Ovary (tissue), 9 donors: Measurements from ENCODE around the gene GABRD. TPM values are rescaled to one million over a fixed set of nuclear protein-coding genes. Genes with fewer than 3 reads are reported as not detected.

Experiments
- DNase-seq, 5 donors: peaks; one replicate each; pipeline ENCODE4 v3.0.0-alpha.2; 2019 to 2020
- H3K27ac ChIP-seq, 2 donors: fragments of 200-600 bp; one replicate each; pipeline versions ENCODE4 v1.5.1 to v1.8.0; 2019 to 2022
- H3K27me3 ChIP-seq: fragments of 200-600 bp; one replicate; pipeline ENCODE4 v1.8.0; 2022
- H3K36me3 ChIP-seq: fragments of 200-600 bp; sonication (generic); one replicate; pipeline ENCODE4 v1.5.1; 2019
- H3K4me1 ChIP-seq: one replicate; pipeline ENCODE4 v1.8.1; 2013; ENCODE audit warnings: mild to moderate bottlenecking, moderate library complexity; ENCODE audit not compliant: insufficient read depth
- H3K4me3 ChIP-seq: fragments of 200-600 bp; sonication (generic); one replicate; pipeline ENCODE4 v1.5.1; 2017
- H3K9me3 ChIP-seq, 2 donors: fragments of 200-600 bp in 1 of 2; sonication (generic) in 1 of 2; one replicate each; pipeline versions ENCODE4 v1.5.1 to v1.8.1; 2013 to 2019; ENCODE audit warnings: mild to moderate bottlenecking in 1 of 2, moderate library complexity in 1 of 2
- CTCF ChIP-seq, 3 donors: fragments of 450-650 bp in 2 of 3; fragments of 200-600 bp in 1 of 3; IDR thresholded peaks; one replicate each; pipeline versions ENCODE4 v1.5.1 to v1.8.0; 2016 to 2022; ENCODE audit warnings: antibody characterized with exemption in 3 of 3, mild to moderate bottlenecking in 1 of 3
- EP300 ChIP-seq: sonication (generic); formaldehyde crosslinking; IDR thresholded peaks from one replicate; pipeline ENCODE4 v1.6.1; 2017; ENCODE audit warnings: antibody characterized with exemption
- POLR2A ChIP-seq: fragments of 450-650 bp; IDR thresholded peaks from one replicate; pipeline ENCODE4 v1.6.1; 2017; ENCODE audit warnings: antibody characterized with exemption, mild to moderate bottlenecking, moderate library complexity
- WGBS, 3 donors: extraction: QIAGEN DNeasy Blood & Tissue Kit in 1 of 3; methylation state at CpG; one replicate each; pipeline versions ENCODE4 v1.1.5 to v1.1.7; 2013 to 2017; 5-methylcytosine and 5-hydroxymethylcytosine counted together
- intact Hi-C, 4 donors: fragments of 100-400 bp; cut with DNase I; formaldehyde crosslinking; loops; one replicate each; pipeline versions ENCODE4 v1.11.0 to v1.15.1; 2022 to 2023
- polyA plus RNA-seq, 2 donors: library from polyadenylated mRNA; stranded (reverse); fragments of 200-250 nt in 1 of 2; fragments of 350-450 nt in 1 of 2; fragmentation: Illumina TruSeq in 1 of 2; extraction: RNeasy Lipid Tissue Mini Kit (QIAGEN cat#74804) in 1 of 2; gene quantifications; one replicate each; pipeline ENCODE4 v1.2.3, GENCODE V29; 2013 to 2014
- total RNA-seq, 7 donors: library from RNA; depleted of rRNA in 2 of 7; stranded (reverse); fragments of >200 nt in 2 of 7; fragmentation: NEBNext Ultra II Directional in 3 of 7; extraction: Animal tissue kit (Norgen Biotek cat#: 25700) in 3 of 7; gene quantifications; one replicate each; pipeline versions ENCODE4 v1.1.0 to v1.2.4, GENCODE V29; 2016 to 2023
- donor health status: DM: no; HTN: no; CAD: no; lungs with moderate emphysema.
- donor health status: DM: no; HTN: no; CAD: no.
- donor health status: Bipolar disorder and iron deficiency.
- donor health status: DM: yes; HTN: yes; CAD: no.
- donor health status: DM: no; HTN: no; CAD: no.
- donor health status: DM: yes; HTN: yes; CAD: no.

GABRD gene
- total and polyA plus RNA-seq, 9 donors = 0.13 to 0.40 (median 0.33) TPM; not detected in 6

- intact Hi-C loops = loop anchor here (5.0 kb wide), 4 partner anchors 85 to 105 kb away; no protein-coding TSS in a partner anchor
- Histone ChIP-seq H3K36me3 (no peaks in the 10 kb centered on the region), H3K27ac (no peak overlapping the region), H3K4me1 (peaks cover 4% of the 10 kb centered on the region), H3K4me3 (no peak overlapping the region), H3K9me3 (no peaks in the 10 kb centered on the region), H3K27me3 (no peaks in the 10 kb centered on the region)
- no peak for DNase-seq
- no peak for TF ChIP-seq POLR2A
- no peak for TF ChIP-seq EP300
- TF ChIP-seq CTCF (IDR thresholded peaks at IDR 0.05) = no peak
- 51 to 62% (median 51%) methylated on average over 25 of the region's 25 CpGs for WGBS, 3 donors
These were observed 28.0 kb downstream of the GABRD start for GRCh38 chr1:2046953-2047748.

- 65 to 68% (median 67%) methylated on average over 22 to 25 of the region's 25 CpGs for WGBS, 3 donors
- intact Hi-C loops = loop anchor here (5.0 kb wide), 4 partner anchors 86 to 106 kb away; no protein-coding TSS in a partner anchor
- H3K4me1 ChIP-seq = peaks cover 4% of the 10 kb centered on the region
- no peak overlapping the region for H3K27ac ChIP-seq
- DNase-seq = no peak
- TF ChIP-seq POLR2A = no peak
- no peak for TF ChIP-seq CTCF (IDR thresholded peaks at IDR 0.05)
- TF ChIP-seq EP300 = no peak
- no peaks in the 10 kb centered on the region for H3K36me3 ChIP-seq
- no peaks in the 10 kb centered on the region for H3K27me3 ChIP-seq
- no peak overlapping the region for H3K4me3 ChIP-seq
- no peaks in the 10 kb centered on the region for H3K9me3 ChIP-seq
These were observed 28.9 kb downstream of the GABRD start for GRCh38 chr1:2047749-2048729.

GRCh38 chr1:2049225-2049717 lies 30.1 kb downstream of the GABRD start:
- DNase-seq = no peak
- intact Hi-C loops = loop anchor here (5.0 kb wide), 4 partner anchors 87 to 107 kb away; no protein-coding TSS in a partner anchor
- Histone ChIP-seq H3K27me3 (no peaks in the 10 kb centered on the region), H3K4me1 (peaks cover 4% of the 10 kb centered on the region), H3K4me3 (peak overlapping the region; percentile 39), H3K9me3 (no peaks in the 10 kb centered on the region), H3K36me3 (no peaks in the 10 kb centered on the region), H3K27ac (no peak overlapping the region)
- TF ChIP-seq POLR2A (no peak), EP300 (no peak), CTCF (IDR thresholded peaks at IDR 0.05) (no peak)
- WGBS, 3 donors = 25 to 32% (median 31%) methylated on average over 14 of the region's 14 CpGs
